GM18909 (cell line): ENCODE measurements around the gene MAOB.

Source experiments
- ATAC-seq: cut with Tn5 transposase; IDR thresholded peaks from one replicate; pipeline ENCODE4 v1.9.1; 2021; ENCODE audit warnings: mild to moderate bottlenecking; ENCODE audit not compliant: unreplicated experiment, poor library complexity

MAOB gene

GRCh38 chrX:43718956-43719355 lies 163.3 kb downstream of the MAOB start:
- ATAC-seq = no peak

DNA sequence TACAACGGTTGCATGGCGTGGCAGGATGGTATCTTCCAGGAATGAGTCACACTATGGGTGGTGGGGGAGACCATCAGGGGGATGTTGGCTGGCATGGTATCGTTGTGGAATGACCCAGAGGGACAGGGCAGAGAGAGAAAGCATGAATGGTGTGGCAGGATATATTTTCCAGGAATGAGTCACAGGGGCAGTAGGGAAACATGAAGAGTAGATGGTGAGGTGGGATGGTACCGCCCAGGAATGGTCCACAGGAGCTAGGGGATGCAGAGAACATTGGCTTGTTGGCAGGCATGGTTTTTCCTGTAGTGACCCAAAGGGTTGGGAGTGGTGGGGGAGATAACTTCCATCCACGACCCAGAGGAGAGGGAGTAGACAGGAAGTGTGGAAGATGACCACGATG lies 163.7 kb downstream of the MAOB start:
- no peak for ATAC-seq

GRCh38 chrX:43718081-43718480 lies 164.2 kb downstream of the MAOB start:
- no peak for ATAC-seq

- ATAC-seq = no peak
Measured at GRCh38 chrX:43717161-43717560, 165.1 kb downstream of the MAOB start.

DNA sequence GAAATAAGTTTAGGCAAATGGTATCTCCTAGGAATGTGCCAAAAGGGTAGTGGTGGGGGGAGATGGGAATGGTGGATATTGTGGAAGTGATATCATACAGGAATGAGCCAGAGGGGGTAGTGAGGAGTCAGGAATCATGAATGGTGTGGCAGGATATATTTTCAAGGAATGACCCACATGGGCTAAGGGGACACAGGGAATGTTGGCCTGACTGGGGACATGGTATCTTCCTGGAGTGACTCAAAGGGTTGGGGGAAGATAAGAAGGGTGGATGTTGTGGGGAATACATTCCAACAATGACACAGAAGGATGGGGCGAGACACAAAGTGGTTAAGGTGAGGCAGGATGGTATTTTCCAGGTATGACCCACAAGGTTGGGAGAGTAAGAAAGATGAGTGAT lies 165.6 kb downstream of the MAOB start:
- ATAC-seq = no peak
